Right lobe of liver (tissue), 5 donors: ENCODE data around the gene BTC. TPM values are rescaled to one million over a fixed set of nuclear protein-coding genes. Genes with fewer than 3 reads are reported as not detected.

Experiments used
- total RNA-seq, 6 experiments: library from RNA; depleted of rRNA in 2 of 6; stranded (reverse); fragments of >200 nt in 2 of 6; fragmentation: NEBNext Ultra II Directional in 3 of 6; extraction: Animal tissue kit (Norgen Biotek cat#: 25700) in 3 of 6; gene quantifications; one replicate each; pipeline versions ENCODE4 v1.1.0 to v1.2.4, GENCODE V29; 2016 to 2023
- donor health status: DM: no; HTN: no; CAD: no.
- donor health status: DM: no; HTN: no; CAD: no.
- donor health status: DM: no; HTN: yes; CAD: no.
- donor health status: DM: no; HTN: yes; CAD: no.

The BTC gene
- total RNA-seq, 6 experiments from 2014 or later = 0.26 to 0.95 (median 0.49) TPM

Other genes starting within 250 kb of the BTC start
- 1 to 10 TPM in 1 of 6 experiments, under 1 TPM in 5; 0.18 to 1.2 (median 0.31) TPM for gene PARM1, start 138.6 kb upstream of the BTC start, total RNA-seq